Stimulated activated CD4-positive, alpha-beta T cell treated with anti-CD3 and anti-CD28 coated beads, Interleukin-12 subunit alpha, Interleukin-12 subunit beta, amount 100 ng/mL, for 24 hours (primary cell): ENCODE measurements around the gene RBM20.

ENCODE experiments used
- DNase-seq, 2 experiments: peaks; one replicate each; pipeline ENCODE4 v3.0.0-alpha.2; 2020; ENCODE audit warnings: low read depth in 2 of 2

Gene RBM20

GRCh38 chr10:110737886-110738634 is 93.9 kb downstream of the RBM20 start:
- no peak for DNase-seq

DNA sequence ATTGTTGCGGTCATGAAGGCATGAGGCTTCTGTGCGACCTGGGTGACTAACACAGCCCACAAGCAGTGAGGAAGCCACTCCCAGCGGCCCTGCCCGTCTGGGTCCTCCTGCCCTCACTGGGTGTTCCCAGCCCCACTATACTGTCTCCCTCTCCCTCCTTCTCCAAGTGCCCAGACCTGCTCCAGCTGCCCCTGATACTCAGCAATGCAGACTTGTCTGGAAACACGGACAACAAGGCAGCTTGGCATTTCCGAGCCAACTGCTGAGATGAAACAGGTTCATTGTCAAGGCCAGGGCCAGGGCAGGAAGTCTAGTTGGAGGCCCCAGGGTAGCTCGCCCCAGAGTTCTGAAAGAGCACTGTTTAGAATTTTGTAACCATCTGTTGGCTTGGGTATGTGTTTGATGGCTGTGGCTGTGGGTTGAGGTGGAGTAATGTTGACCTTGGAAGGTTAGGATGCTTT is 95.7 kb downstream of the RBM20 start:
- no peak for DNase-seq

DNA sequence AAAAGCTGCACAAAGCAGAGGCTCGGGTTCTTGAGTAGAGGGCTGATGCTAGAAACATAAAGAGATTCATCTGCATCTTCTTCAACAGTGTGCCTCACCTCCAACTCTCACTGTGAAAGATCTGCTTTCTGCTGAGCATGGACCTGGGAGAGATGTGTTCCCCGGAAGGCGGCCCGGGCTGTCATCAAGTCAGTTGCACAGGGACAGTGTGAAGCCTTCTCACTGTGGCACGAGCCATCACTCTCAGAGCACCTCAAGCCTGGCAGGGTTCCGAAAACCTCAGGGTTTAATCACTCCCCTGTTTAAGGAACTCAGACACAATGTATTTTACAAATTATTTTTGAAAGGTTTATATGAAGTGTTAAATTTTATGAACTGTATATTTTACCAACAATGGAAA is 98.7 kb downstream of the RBM20 start:
- no peak for DNase-seq

- DNase-seq = no peak
These were observed 100.6 kb downstream of the RBM20 start for GRCh38 chr10:110744782-110745181.

DNA sequence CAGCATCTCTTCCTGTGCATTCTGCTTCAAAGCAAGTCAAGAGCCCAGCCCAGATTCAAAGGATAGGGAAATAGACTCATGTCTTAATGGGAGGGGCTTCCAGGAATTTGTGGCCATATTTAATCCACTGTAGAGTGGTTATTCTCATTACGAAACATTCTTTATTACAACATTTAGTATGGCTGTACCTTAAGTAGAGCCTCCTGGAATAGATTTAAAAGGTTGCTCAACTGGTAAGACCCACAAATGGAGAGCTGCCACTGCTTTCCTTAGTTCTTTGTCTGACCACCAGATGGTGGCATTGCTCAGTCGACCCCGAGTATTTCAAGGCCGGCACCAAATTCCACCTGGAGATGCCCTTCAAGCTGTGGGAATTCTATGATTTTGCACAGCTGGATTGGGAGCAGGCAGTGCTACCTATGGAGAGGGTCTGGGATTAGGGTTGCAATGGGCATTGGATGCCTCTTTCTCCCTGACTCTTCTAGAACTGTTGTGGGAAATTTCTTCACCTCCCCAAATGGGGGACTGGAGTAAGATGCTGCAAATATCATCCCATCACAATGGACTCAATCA is 102.2 kb downstream of the RBM20 start:
- DNase-seq = peak in 1 of 2 experiments; percentile 24

- no peak for DNase-seq
These were observed 103.0 kb downstream of the RBM20 start for GRCh38 chr10:110746969-110747608.

GRCh38 chr10:110747609-110748464 is 103.7 kb downstream of the RBM20 start:
- DNase-seq = no peak

GRCh38 chr10:110748970-110749369 is 104.8 kb downstream of the RBM20 start:
- DNase-seq = no peak

GRCh38 chr10:110750931-110751330 is 106.8 kb downstream of the RBM20 start:
- no peak for DNase-seq

GRCh38 chr10:110751850-110752249 is 107.7 kb downstream of the RBM20 start:
- no peak for DNase-seq

DNA sequence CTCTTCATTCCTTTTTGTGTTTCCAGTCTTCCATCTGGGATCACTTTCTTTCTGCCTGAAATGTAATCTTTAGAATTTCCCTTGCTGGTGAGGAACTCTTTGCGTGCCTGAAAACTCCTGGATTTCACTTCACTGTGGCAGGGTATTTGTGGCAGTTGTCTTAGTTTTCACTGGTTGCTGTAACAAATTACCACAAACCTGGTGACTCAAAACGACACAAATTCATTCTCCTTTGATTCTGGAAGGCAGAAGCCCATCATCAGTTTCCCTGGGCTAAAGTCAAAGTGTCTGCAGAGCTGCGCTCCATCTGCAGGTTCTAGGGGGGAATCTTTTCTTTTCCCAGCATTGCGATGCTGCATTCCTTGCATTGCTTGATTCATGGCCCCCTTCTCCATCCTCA is 109.3 kb downstream of the RBM20 start:
- no peak for DNase-seq

GRCh38 chr10:110754375-110755105 is 110.4 kb downstream of the RBM20 start:
- DNase-seq = no peak

DNA sequence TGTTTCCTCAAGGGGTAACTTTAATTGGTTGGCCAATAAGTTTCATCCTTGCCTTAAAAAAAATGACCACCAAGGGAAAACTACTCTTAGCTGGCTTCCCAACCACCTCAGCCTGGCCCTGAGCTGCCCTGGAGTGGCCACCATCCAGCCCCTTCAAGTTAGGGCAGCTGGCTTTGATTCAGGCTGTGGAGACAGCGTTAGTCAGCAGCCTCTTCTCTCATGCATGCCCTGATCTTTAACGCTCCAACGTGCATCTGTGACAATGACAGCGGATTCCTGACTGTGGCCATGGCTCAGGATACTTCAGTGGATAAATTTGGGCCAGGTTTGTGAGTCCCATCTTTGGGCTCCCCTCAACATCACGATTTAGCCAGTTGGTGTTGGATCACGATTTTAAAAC is 111.6 kb downstream of the RBM20 start:
- no peak for DNase-seq

DNA sequence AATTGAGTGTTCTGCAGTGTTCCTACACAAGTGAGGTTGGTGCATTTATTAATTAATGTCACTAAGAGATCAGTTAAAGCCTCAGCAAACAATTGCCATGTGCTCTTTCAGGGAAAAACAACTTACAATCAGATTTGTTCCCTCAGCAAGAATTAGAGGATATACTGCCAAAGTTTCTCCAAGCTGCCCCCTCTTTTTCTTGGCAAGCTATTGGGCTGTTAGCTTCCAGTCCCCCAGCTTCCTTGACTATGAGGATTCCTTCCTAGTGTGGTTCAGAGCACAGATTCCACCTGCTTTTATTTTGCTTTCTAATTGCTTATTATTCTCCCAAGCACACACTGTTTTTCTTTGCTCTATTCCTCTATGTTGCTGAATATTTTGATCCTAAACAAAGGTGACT is 112.7 kb downstream of the RBM20 start:
- DNase-seq = no peak

DNA sequence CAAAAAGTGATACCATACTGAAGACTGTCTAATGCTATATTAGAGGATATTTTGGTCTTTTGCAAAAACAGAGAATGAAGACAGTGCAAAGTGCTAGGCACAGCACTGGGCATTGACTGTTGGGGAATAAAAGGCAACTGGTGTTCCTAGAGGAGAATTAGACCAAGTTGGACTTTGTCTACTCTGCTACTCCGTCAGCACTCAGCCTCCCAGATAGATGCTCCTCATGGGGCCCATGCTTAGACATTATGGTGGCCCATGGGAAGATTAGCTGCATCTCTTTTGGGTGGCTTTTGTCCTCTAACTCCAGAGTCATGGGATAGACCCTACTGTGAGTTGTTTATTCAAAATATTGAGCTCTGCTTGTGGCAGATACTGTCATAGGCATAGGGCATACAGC is 113.5 kb downstream of the RBM20 start:
- no peak for DNase-seq

GRCh38 chr10:110758128-110758765 is 114.1 kb downstream of the RBM20 start:
- DNase-seq = no peak

DNA sequence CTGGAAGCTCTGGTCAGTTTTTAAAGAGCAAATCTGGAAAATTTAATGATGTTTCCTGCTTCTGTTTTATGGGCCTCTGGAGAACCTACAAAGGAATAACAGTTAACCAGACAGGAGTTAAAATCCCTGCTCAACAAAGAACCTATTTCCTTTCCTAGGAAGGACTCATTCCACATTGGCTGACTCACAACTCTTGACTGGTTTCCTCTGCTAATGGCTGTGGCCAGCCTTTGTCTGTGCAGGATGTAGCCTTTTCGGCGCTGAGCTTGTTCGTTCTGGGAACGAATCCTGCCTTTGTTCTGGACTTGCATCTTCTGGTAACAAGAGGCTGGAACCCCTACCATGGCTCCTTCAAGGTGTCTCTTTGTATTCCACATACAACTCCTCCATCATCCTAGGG is 114.8 kb downstream of the RBM20 start:
- DNase-seq = no peak

DNA sequence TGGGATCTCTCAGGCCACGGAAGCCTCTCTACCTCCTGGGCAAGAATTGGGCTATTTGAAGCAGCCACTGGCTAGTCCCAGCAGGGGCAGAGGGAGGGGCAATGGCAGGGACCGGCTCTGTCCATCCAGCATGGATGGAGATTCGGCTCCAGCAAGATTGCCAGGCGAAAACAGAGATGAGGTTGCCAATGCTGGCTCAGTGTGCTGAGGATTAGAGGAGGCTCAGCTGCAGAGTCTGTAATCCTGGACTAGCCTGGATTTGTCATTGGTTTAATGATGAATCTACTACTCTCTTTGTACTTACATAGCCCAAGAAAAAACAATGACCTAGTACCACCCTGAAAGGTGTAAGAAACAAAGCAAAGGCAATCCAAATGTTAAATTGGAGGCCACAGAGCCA is 115.4 kb downstream of the RBM20 start:
- no peak for DNase-seq

- no peak for DNase-seq
These were observed 118.1 kb downstream of the RBM20 start for GRCh38 chr10:110762109-110762848.

GRCh38 chr10:110762849-110763211 is 118.7 kb downstream of the RBM20 start:
- no peak for DNase-seq
